Measurements from ENCODE around the gene PALD1.

- TF ChIP-seq POLR2A (IDR thresholded peaks at IDR 0.05) (no peak), EP300 (IDR thresholded peaks at IDR 0.05) (no peak), POLR2AphosphoS5 (IDR thresholded peaks at IDR 0.05) (no peak)
Observed at GRCh38 chr10:70593513-70593890, 114.9 kb downstream of the PALD1 start.

Measured in upper lobe of left lung (tissue), 4 donors.